Measurements from ENCODE around the gene ZNF236.

DNA sequence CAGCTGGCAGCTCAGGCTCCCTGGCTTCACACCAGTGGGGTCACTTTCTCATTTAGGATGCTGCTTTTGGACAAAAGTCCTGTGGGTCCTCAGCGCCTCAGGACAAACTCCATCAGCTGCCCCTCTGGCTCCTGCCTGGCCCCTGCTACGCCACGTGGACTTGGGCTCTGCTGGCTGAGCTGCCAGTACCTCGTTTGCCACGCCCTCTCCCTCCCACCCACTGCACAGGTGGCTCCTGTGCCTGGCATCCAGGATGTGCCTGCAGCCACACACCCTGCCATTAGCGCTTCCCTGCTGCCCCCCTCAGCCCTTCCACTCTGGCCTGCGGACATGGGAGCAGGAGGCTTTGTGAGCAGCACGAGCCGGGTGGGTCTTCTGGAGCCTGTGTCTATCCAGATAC is 118.9 kb downstream of the ZNF236 start:
- TF ChIP-seq, protein P1, sequence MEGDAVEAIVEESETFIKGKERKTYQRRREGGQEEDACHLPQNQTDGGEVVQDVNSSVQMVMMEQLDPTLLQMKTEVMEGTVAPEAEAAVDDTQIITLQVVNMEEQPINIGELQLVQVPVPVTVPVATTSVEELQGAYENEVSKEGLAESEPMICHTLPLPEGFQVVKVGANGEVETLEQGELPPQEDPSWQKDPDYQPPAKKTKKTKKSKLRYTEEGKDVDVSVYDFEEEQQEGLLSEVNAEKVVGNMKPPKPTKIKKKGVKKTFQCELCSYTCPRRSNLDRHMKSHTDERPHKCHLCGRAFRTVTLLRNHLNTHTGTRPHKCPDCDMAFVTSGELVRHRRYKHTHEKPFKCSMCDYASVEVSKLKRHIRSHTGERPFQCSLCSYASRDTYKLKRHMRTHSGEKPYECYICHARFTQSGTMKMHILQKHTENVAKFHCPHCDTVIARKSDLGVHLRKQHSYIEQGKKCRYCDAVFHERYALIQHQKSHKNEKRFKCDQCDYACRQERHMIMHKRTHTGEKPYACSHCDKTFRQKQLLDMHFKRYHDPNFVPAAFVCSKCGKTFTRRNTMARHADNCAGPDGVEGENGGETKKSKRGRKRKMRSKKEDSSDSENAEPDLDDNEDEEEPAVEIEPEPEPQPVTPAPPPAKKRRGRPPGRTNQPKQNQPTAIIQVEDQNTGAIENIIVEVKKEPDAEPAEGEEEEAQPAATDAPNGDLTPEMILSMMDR (IDR thresholded peaks at IDR 0.05): no peak
- TF ChIP-seq POLR2A (IDR thresholded peaks at IDR 0.05): no peak
